GM13976 (cell line): Measurements from ENCODE around the gene GOLGB1.

Experiments
- DNase-seq: peaks from one replicate; pipeline ENCODE4 v3.0.0; 2012; ENCODE audit warnings: low spot score
- in situ Hi-C: fragments of 300-500 bp; cut with MboI; formaldehyde crosslinking; loops from one replicate; pipeline ENCODE4 v1.12.0; 2022; ENCODE audit warnings: low sequenced_read_pairs, mixed read lengths, inconsistent platforms; ENCODE audit not compliant: unreplicated experiment
- TF ChIP-seq, protein P1 (sequence below): IDR thresholded peaks from 2 replicates; pipeline ENCODE4 v1.5.1; 2012; ENCODE audit warnings: borderline replicate concordance, mild to moderate bottlenecking; ENCODE audit not compliant: insufficient read depth; ENCODE audit errors: extremely low read depth, missing control alignments, control extremely low read depth

Gene GOLGB1

GRCh38 chr3:121642601-121643314, 106.8 kb downstream of the GOLGB1 start:
- DNase-seq = no peak
- in situ Hi-C loops = no loop called here
- TF ChIP-seq, protein P1, sequence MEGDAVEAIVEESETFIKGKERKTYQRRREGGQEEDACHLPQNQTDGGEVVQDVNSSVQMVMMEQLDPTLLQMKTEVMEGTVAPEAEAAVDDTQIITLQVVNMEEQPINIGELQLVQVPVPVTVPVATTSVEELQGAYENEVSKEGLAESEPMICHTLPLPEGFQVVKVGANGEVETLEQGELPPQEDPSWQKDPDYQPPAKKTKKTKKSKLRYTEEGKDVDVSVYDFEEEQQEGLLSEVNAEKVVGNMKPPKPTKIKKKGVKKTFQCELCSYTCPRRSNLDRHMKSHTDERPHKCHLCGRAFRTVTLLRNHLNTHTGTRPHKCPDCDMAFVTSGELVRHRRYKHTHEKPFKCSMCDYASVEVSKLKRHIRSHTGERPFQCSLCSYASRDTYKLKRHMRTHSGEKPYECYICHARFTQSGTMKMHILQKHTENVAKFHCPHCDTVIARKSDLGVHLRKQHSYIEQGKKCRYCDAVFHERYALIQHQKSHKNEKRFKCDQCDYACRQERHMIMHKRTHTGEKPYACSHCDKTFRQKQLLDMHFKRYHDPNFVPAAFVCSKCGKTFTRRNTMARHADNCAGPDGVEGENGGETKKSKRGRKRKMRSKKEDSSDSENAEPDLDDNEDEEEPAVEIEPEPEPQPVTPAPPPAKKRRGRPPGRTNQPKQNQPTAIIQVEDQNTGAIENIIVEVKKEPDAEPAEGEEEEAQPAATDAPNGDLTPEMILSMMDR = no peak

GRCh38 chr3:121641127-121641526, 108.4 kb downstream of the GOLGB1 start:
- no peak for DNase-seq
- in situ Hi-C loops = no loop called here
- TF ChIP-seq, protein P1 = no peak

GRCh38 chr3:121637922-121638321, 111.6 kb downstream of the GOLGB1 start:
- no peak for DNase-seq
- in situ Hi-C loops = no loop called here
- TF ChIP-seq, protein P1 = no peak

DNA sequence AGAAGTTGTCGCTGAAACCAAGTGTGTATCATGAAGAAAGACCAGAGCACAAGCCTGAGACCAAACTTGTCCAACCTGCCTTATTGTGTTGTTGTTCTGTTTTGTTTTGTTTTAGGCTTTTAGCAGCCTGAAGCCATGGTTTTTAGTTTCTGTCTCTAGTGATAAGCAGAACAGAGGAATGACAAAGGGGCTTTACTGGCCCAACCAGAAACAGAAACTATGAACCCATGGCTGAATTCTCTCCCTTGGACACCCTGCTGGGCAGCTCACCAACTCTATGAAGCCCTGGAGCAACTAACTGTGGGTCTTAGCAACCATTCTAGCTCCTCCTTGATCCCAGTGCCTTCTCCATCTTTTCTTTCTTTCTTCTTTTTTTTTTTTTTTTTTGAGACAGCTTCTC, 119.2 kb downstream of the GOLGB1 start:
- TF ChIP-seq, protein P1 = no peak
- in situ Hi-C loops = no loop called here
- no peak for DNase-seq

DNA sequence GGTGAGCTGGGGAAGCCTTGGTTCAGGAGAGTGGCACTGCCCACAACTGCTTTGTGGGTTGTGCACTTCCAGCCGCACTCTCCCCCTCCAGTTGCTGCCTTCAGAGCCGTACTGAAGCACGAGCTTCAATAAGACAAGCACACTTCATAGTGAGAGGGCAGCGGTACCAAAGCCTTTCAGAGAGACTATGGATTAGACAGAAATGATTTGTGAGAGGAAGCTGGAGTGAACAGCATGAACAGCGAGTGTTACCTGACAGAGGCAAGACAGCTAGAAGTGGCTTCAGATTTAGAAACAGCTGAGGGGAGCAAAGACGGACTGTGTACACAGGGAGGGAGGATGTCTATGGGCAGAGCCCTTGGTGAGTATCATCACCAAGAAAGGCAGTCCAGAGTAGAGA, 119.9 kb downstream of the GOLGB1 start:
- TF ChIP-seq, protein P1 = no peak
- DNase-seq = no peak
- in situ Hi-C loops = no loop called here

DNA sequence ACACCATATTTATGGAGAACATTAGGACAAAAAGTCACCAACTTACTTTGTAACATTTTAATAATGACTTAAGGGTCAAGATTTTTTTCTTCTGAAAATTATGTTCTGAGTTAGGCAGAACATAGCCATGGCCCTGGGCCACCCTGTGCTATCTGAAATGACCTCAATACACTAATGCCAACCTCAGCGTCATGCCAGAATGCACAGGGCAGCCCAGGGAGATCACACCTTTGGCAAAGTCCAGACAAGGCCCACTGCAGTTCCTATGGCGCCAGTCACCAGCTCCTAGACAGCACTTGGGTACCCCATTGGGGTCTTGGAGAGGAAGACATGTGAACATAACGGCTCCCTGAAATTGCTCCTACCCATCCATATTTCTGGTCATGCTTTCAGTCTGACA, 121.9 kb downstream of the GOLGB1 start:
- in situ Hi-C loops = no loop called here
- TF ChIP-seq, protein P1 = no peak
- no peak for DNase-seq

GRCh38 chr3:121627211-121627610, 122.3 kb downstream of the GOLGB1 start:
- no peak for DNase-seq
- TF ChIP-seq, protein P1 = no peak
- in situ Hi-C loops = no loop called here
